MM.1S (cell line): ENCODE measurements around the gene ALPL.

ENCODE experiments used
- DNase-seq: peaks from one replicate; pipeline ENCODE4 v3.0.0-alpha.2; 2015
- H2AFZ ChIP-seq: fragments of 300-600 bp; sonication (generic); 2 replicates; pipeline ENCODE4 v1.6.0; 2016; ENCODE audit warnings: antibody characterized with exemption, low read length
- H3F3A ChIP-seq: fragments of 300-600 bp; sonication (generic); 2 replicates; pipeline ENCODE4 v1.6.1; 2016; ENCODE audit warnings: mild to moderate bottlenecking, antibody characterized with exemption, low read length, moderate library complexity, mixed read lengths; ENCODE audit not compliant: insufficient read depth
- H3K27ac ChIP-seq: fragments of 300-600 bp; sonication (generic); 2 replicates; pipeline ENCODE4 v1.5.1; 2016; ENCODE audit warnings: mild to moderate bottlenecking, low read length
- H3K27me3 ChIP-seq: fragments of 300-600 bp; sonication (generic); replicated peaks from 2 replicates; pipeline ENCODE4 v1.6.0; 2016; ENCODE audit warnings: low read length; ENCODE audit not compliant: insufficient read depth
- H3K36me3 ChIP-seq: fragments of 300-600 bp; sonication (generic); replicated peaks from 2 replicates; pipeline ENCODE4 v1.6.1; 2016; ENCODE audit warnings: mild to moderate bottlenecking, low read length, mixed read lengths; ENCODE audit not compliant: insufficient read depth
- H3K4me1 ChIP-seq: fragments of 300-600 bp; sonication (generic); 2 replicates; pipeline ENCODE4 v1.6.1; 2016; ENCODE audit warnings: low read length, mixed read lengths
- H3K4me2 ChIP-seq: fragments of 300-600 bp; sonication (generic); 2 replicates; pipeline ENCODE4 v1.6.0; 2016; ENCODE audit warnings: low read depth, low read length
- H3K4me3 ChIP-seq: fragments of 300-600 bp; sonication (generic); 2 replicates; pipeline ENCODE4 v1.5.1; 2016; ENCODE audit warnings: low read length, mixed read lengths
- H3K79me2 ChIP-seq: fragments of 300-600 bp; sonication (generic); 2 replicates; pipeline ENCODE4 v1.6.1; 2016; ENCODE audit warnings: mixed run types, low read length, mixed read lengths
- H3K9ac ChIP-seq: fragments of 300-600 bp; sonication (generic); 2 replicates; pipeline ENCODE4 v1.6.1; 2016; ENCODE audit warnings: low read length, mixed read lengths
- H3K9me2 ChIP-seq: fragments of 300-600 bp; sonication (generic); replicated peaks from 2 replicates; pipeline ENCODE4 v1.6.1; 2016; ENCODE audit warnings: mild to moderate bottlenecking, low read length, mixed read lengths; ENCODE audit not compliant: insufficient read depth
- H3K9me3 ChIP-seq: fragments of 300-600 bp; sonication (generic); replicated peaks from 2 replicates; pipeline ENCODE4 v1.6.1; 2016; ENCODE audit warnings: mild to moderate bottlenecking, low read length, mixed read lengths; ENCODE audit not compliant: insufficient read depth
- H4K20me1 ChIP-seq: fragments of 300-600 bp; sonication (generic); 2 replicates; pipeline ENCODE4 v1.6.1; 2016; ENCODE audit warnings: mild to moderate bottlenecking, low read length, moderate library complexity, mixed read lengths; ENCODE audit not compliant: insufficient read depth
- EZH2 ChIP-seq: fragments of 300-600 bp; sonication (generic); optimal IDR thresholded peaks from 2 replicates; pipeline ENCODE3; 2017; ENCODE audit warnings: low read depth, mild to moderate bottlenecking, antibody characterized with exemption, low read length, mixed read lengths
- EZH2phosphoT487 ChIP-seq: fragments of 300-600 bp; sonication (generic); IDR thresholded peaks from 2 replicates; pipeline ENCODE4 v1.6.1; 2018; ENCODE audit warnings: antibody characterized with exemption, low read length
- TF ChIP-seq, protein P1 (sequence below): fragments of 300-600 bp; sonication (generic); IDR thresholded peaks from 2 replicates; pipeline ENCODE4 v1.5.1; 2016; ENCODE audit warnings: antibody characterized with exemption, low read length, mixed read lengths

The ALPL gene

DNA sequence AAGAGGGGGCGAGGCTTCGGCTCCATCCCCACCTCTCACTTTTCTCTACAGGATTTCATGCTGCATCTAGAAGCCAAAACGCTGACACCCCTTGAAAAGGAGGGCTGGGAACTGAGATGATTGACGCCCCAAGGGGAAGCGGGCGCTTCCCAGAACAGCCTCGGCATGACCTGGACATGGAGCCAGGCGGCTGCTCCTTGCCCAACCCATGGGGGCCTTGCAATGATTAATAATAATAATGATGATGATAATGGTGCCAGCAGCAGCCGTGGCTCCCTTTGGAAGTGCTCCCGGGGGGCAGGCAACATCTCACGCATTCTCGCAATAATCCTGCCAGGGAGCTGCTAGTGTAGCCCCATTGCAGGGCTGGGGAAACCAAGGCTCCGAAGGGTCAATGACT, 81.7 kb downstream of the ALPL start:
- Histone ChIP-seq H3K4me1 (no peaks in the 10 kb centered on the region), H3K27me3 (peaks cover 100% of the 10 kb centered on the region), H3K9me2 (no peaks in the 10 kb centered on the region), H2AFZ (no peak overlapping the region), H3F3A (no peaks in the 10 kb centered on the region), H3K9ac (no peak overlapping the region), H3K4me3 (no peak overlapping the region), H3K79me2 (no peaks in the 10 kb centered on the region), H3K4me2 (no peak overlapping the region), H3K36me3 (no peaks in the 10 kb centered on the region), H4K20me1 (no peaks in the 10 kb centered on the region), H3K9me3 (no peaks in the 10 kb centered on the region), H3K27ac (no peak overlapping the region)
- TF ChIP-seq EZH2phosphoT487 (no peak), EZH2 (no peak)
- TF ChIP-seq, protein P1, sequence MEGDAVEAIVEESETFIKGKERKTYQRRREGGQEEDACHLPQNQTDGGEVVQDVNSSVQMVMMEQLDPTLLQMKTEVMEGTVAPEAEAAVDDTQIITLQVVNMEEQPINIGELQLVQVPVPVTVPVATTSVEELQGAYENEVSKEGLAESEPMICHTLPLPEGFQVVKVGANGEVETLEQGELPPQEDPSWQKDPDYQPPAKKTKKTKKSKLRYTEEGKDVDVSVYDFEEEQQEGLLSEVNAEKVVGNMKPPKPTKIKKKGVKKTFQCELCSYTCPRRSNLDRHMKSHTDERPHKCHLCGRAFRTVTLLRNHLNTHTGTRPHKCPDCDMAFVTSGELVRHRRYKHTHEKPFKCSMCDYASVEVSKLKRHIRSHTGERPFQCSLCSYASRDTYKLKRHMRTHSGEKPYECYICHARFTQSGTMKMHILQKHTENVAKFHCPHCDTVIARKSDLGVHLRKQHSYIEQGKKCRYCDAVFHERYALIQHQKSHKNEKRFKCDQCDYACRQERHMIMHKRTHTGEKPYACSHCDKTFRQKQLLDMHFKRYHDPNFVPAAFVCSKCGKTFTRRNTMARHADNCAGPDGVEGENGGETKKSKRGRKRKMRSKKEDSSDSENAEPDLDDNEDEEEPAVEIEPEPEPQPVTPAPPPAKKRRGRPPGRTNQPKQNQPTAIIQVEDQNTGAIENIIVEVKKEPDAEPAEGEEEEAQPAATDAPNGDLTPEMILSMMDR = no peak
- DNase-seq = no peak

- no peaks in the 10 kb centered on the region for H3F3A ChIP-seq
- H3K27me3 ChIP-seq = peaks cover 97% of the 10 kb centered on the region
- no peak for TF ChIP-seq EZH2phosphoT487
- no peak for TF ChIP-seq EZH2
- TF ChIP-seq, protein P1 = no peak
- H4K20me1 ChIP-seq = no peaks in the 10 kb centered on the region
- H3K36me3 ChIP-seq = no peaks in the 10 kb centered on the region
- H3K27ac ChIP-seq = no peak overlapping the region
- no peak overlapping the region for H3K4me2 ChIP-seq
- H2AFZ ChIP-seq = no peak overlapping the region
- no peak for DNase-seq
- H3K9me3 ChIP-seq = no peaks in the 10 kb centered on the region
- H3K9ac ChIP-seq = no peak overlapping the region
- H3K9me2 ChIP-seq = no peaks in the 10 kb centered on the region
- no peak overlapping the region for H3K4me3 ChIP-seq
- H3K4me1 ChIP-seq = no peaks in the 10 kb centered on the region
- H3K79me2 ChIP-seq = no peaks in the 10 kb centered on the region
Observed at GRCh38 chr1:21592086-21592865, 83.1 kb downstream of the ALPL start.

DNA sequence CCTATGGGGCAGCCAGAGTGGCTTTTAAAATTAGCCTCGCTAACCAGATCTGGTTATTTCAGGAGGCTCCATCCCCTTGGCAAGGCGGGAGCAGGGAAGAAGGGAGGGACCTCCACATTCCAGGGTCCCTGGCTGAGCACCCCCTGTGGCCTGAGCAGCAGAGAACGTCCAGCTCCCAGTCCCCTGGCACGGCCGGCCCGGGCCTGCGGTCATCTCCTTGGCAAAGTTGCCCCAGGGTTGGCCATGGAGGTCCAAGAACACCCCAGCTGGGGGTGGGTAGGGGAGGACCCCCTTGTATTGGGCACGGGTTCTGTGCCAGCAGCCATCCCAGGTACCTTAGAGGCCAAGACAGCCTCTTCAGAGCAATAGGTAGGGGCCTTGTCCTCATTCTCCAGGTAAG, 84.0 kb downstream of the ALPL start:
- Histone ChIP-seq H3F3A (no peaks in the 10 kb centered on the region), H3K9ac (no peak overlapping the region), H3K36me3 (no peaks in the 10 kb centered on the region), H3K9me2 (no peaks in the 10 kb centered on the region), H4K20me1 (no peaks in the 10 kb centered on the region), H3K9me3 (no peaks in the 10 kb centered on the region), H3K4me1 (no peaks in the 10 kb centered on the region), H2AFZ (no peak overlapping the region), H3K27me3 (peaks cover 97% of the 10 kb centered on the region), H3K4me3 (no peak overlapping the region), H3K4me2 (no peak overlapping the region), H3K27ac (no peak overlapping the region), H3K79me2 (no peaks in the 10 kb centered on the region)
- no peak for TF ChIP-seq EZH2
- no peak for DNase-seq

GRCh38 chr1:21594501-21594900, 85.3 kb downstream of the ALPL start:
- Histone ChIP-seq H3K36me3 (no peaks in the 10 kb centered on the region), H3K27ac (no peak overlapping the region), H3K9me3 (no peaks in the 10 kb centered on the region), H3K9me2 (no peaks in the 10 kb centered on the region), H4K20me1 (no peaks in the 10 kb centered on the region), H2AFZ (no peak overlapping the region), H3K79me2 (no peaks in the 10 kb centered on the region), H3K4me2 (no peak overlapping the region), H3K27me3 (peaks cover 97% of the 10 kb centered on the region), H3K4me3 (no peak overlapping the region), H3F3A (no peaks in the 10 kb centered on the region), H3K9ac (no peak overlapping the region), H3K4me1 (no peaks in the 10 kb centered on the region)
- TF ChIP-seq EZH2 (no peak), EZH2phosphoT487 (no peak)
- TF ChIP-seq, protein P1 = no peak
- no peak for DNase-seq
